Loucy (cell line): ENCODE data around the gene EPHA8.

Source experiments
- EZH2phosphoT487 ChIP-seq: fragments of 200-600 bp; IDR thresholded peaks from 2 replicates; pipeline ENCODE4 v1.6.1; 2018; ENCODE audit warnings: antibody characterized with exemption, mild to moderate bottlenecking, moderate library complexity, borderline replicate concordance
- TF ChIP-seq, protein P1 (sequence below): fragments of 200-600 bp; sonication (generic); conservative IDR thresholded peaks from 2 replicates; pipeline ENCODE4 v1.5.1; 2014; ENCODE audit warnings: mild to moderate bottlenecking, antibody characterized with exemption, low read length

DNA sequence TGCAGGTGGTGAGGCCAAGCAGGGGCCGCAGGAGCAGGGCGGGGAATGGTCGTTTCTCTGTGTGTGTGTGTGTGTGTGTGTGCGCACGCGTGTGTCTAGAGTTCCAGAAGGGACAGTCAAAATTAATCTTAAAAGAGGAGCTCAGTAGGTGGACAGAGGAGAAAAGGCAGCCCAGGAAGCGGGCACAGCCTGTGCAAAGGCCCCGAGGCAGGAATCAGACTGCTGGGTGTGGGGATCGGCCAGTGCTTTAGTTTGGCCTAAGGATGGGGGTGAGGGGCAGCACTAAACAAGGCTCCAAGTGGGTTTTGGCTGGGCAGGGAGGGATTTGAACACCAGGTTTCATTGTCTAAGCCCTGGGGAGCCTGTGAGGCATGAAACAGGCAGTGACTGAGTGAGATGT lies 21.7 kb downstream of the EPHA8 start:
- TF ChIP-seq, protein P1, sequence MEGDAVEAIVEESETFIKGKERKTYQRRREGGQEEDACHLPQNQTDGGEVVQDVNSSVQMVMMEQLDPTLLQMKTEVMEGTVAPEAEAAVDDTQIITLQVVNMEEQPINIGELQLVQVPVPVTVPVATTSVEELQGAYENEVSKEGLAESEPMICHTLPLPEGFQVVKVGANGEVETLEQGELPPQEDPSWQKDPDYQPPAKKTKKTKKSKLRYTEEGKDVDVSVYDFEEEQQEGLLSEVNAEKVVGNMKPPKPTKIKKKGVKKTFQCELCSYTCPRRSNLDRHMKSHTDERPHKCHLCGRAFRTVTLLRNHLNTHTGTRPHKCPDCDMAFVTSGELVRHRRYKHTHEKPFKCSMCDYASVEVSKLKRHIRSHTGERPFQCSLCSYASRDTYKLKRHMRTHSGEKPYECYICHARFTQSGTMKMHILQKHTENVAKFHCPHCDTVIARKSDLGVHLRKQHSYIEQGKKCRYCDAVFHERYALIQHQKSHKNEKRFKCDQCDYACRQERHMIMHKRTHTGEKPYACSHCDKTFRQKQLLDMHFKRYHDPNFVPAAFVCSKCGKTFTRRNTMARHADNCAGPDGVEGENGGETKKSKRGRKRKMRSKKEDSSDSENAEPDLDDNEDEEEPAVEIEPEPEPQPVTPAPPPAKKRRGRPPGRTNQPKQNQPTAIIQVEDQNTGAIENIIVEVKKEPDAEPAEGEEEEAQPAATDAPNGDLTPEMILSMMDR = no peak
- TF ChIP-seq EZH2phosphoT487 = no peak
